ENCODE results near the gene C6orf141.

C6orf141 gene

DNA sequence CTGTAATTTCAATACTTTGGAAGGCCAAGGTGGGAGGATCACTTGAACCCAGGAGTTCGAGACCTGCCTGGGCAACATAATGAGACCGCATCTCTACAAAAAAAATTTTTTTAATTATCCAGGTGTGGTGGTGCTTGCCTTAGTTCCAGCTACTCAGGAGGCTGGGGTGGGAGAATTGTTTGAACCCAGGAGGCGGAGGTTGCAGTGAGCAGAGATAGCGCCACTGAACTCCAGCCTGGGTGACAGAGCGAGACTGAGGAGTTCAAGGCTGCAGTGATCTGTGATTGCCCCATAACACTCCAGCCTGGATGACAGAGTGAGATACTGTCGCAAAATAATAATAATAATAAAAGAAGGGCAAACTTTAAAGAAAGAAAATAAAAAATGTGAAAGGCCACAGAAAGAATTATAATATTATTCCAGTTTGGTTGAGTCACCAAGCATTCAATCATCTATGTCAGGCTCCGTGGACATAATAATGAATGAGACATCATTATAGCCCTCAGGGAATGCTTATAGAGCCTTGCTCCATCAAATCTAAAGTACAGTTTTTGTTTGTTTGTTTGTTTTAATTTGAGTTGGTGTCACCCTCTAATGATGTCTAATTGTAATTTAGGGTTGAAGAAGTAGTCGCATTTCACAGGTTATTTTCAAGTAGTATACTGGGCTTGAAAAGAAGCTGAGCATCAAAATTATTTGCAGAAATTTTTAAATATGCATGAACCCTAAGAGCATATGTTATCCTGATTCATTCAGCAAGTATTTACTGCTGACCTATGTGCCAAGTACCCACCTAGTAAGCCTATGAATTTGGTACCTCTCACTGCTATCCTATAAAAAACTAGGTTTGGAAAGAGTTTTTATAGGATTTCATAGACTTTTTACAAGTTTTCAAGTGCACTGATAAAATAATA lies 35.6 kb upstream of the C6orf141 start:
- TF ChIP-seq, protein P1, sequence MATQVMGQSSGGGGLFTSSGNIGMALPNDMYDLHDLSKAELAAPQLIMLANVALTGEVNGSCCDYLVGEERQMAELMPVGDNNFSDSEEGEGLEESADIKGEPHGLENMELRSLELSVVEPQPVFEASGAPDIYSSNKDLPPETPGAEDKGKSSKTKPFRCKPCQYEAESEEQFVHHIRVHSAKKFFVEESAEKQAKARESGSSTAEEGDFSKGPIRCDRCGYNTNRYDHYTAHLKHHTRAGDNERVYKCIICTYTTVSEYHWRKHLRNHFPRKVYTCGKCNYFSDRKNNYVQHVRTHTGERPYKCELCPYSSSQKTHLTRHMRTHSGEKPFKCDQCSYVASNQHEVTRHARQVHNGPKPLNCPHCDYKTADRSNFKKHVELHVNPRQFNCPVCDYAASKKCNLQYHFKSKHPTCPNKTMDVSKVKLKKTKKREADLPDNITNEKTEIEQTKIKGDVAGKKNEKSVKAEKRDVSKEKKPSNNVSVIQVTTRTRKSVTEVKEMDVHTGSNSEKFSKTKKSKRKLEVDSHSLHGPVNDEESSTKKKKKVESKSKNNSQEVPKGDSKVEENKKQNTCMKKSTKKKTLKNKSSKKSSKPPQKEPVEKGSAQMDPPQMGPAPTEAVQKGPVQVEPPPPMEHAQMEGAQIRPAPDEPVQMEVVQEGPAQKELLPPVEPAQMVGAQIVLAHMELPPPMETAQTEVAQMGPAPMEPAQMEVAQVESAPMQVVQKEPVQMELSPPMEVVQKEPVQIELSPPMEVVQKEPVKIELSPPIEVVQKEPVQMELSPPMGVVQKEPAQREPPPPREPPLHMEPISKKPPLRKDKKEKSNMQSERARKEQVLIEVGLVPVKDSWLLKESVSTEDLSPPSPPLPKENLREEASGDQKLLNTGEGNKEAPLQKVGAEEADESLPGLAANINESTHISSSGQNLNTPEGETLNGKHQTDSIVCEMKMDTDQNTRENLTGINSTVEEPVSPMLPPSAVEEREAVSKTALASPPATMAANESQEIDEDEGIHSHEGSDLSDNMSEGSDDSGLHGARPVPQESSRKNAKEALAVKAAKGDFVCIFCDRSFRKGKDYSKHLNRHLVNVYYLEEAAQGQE (IDR thresholded peaks at IDR 0.05; ENCODE audit: insufficient read depth in 1 of 2, low read depth in 2 of 2, low read length in 2 of 2): no peak
- TF ChIP-seq POLR2AphosphoS5 (IDR thresholded peaks at IDR 0.05; ENCODE audit: low read depth, low read length): no peak

DNA sequence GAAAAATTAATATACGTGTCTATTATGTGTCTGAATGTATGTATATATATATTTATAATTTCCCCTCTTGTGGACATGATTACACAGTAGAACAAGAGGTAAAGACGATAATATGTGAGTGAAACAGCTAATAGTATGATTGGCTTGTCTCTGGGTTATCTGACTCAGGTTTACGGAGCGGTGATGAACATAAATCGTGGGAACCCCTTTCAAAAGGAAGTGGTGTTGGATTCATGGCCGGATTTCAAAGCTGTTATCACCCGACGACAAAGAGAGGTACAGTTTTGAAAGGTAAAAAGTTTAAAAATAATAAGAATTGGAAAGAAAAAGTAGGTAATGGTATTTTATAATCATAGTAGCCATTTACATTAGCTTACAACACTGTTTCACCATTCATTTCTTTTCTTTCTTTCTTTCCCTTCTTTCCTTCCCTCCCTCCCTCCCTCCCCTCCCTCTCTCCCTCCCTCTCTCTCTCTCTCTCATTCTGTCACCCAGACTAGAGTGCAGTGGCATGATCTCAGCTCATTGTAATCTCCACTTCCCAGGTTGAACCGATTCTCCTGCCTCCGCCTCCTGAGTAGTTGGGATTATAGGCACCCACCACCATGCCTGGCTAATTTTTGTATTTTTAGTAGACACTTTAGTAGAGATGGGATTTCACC lies 34.9 kb upstream of the C6orf141 start:
- no peak for TF ChIP-seq SIN3A (IDR thresholded peaks at IDR 0.05; ENCODE audit: borderline replicate concordance, insufficient read depth, low read length)
- no peak for TF ChIP-seq FOXP2 (optimal IDR thresholded peaks at IDR 0.05; ENCODE audit: borderline replicate concordance, extremely low read depth, extremely low read length, insufficient read depth)
- TF ChIP-seq, protein P1 (IDR thresholded peaks at IDR 0.05; ENCODE audit: insufficient read depth in 1 of 2, low read depth in 2 of 2, low read length in 2 of 2): no peak
- TF ChIP-seq TAF1 (IDR thresholded peaks at IDR 0.05; ENCODE audit: borderline replicate concordance, insufficient read depth, low read length): no peak

DNA sequence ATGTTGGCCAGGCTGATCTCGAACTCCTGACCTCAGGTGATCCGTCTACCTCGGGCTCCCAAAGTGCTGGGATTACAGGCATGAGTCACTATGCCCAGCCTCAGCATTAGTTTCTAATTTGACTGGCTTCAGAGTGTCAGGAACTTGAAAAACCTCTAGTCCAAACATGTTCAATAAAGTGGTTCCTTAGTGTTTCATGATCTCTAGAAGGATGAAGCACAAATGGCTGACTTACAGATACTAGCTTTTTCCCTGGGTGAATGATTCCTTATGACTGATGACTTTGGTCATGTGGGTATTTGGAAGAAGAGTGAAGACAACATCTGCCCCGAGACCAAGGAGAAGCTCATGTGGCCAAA lies 34.3 kb upstream of the C6orf141 start:
- TF ChIP-seq SIN3A (IDR thresholded peaks at IDR 0.05; ENCODE audit: borderline replicate concordance, insufficient read depth, low read length): no peak
- no peak for TF ChIP-seq POLR2AphosphoS5 (IDR thresholded peaks at IDR 0.05; ENCODE audit: low read depth, low read length)
- TF ChIP-seq, protein P1 (IDR thresholded peaks at IDR 0.05; ENCODE audit: insufficient read depth in 1 of 2, low read depth in 2 of 2, low read length in 2 of 2): no peak
- TF ChIP-seq FOXP2 (optimal IDR thresholded peaks at IDR 0.05; ENCODE audit: borderline replicate concordance, extremely low read depth, extremely low read length, insufficient read depth): no peak
- no peak for TF ChIP-seq TAF1 (IDR thresholded peaks at IDR 0.05; ENCODE audit: borderline replicate concordance, insufficient read depth, low read length)

DNA sequence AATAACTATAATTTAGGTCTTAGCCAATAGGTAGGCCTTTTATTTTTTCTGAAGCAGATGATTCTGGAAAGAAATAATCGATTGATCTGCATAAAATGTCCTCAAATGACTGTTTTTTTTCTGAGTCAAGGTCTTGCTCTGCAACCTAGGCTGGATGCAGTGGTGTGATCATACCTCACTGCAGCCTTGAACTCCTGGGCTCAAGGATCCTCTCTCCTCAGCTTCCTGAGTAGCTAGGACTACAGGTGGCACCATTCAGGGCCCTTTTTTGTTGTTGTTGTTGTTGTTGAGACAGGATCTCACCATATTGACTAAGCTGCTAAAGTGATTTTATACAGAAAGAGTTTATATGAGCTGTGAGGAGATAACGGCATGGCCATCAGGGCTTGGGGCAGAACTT lies 32.5 kb upstream of the C6orf141 start:
- TF ChIP-seq POLR2AphosphoS5 (IDR thresholded peaks at IDR 0.05; ENCODE audit: low read depth, low read length) (no peak), FOXP2 (optimal IDR thresholded peaks at IDR 0.05; ENCODE audit: borderline replicate concordance, extremely low read depth, extremely low read length, insufficient read depth) (no peak), SIN3A (IDR thresholded peaks at IDR 0.05; ENCODE audit: borderline replicate concordance, insufficient read depth, low read length) (no peak), TAF1 (IDR thresholded peaks at IDR 0.05; ENCODE audit: borderline replicate concordance, insufficient read depth, low read length) (no peak)
- TF ChIP-seq, protein P1 (IDR thresholded peaks at IDR 0.05; ENCODE audit: insufficient read depth in 1 of 2, low read depth in 2 of 2, low read length in 2 of 2): no peak

Measured in PFSK-1 (cell line).